Parathyroid adenoma (tissue), 2 donors: ENCODE results near the gene TMEM200A.

Source experiments
- H2AFZ ChIP-seq: fragments of 300-600 bp; sonication (generic); one replicate; pipeline ENCODE4 v1.7.0; 2017; ENCODE audit warnings: antibody characterized with exemption, mild to moderate bottlenecking
- H3K27ac ChIP-seq: fragments of 300-600 bp; sonication (generic); one replicate; pipeline ENCODE4 v1.7.0; 2017
- H3K27me3 ChIP-seq: fragments of 300-600 bp; sonication (generic); one replicate; pipeline ENCODE4 v1.7.0; 2017; ENCODE audit warnings: low read length; ENCODE audit not compliant: control insufficient read depth, insufficient read depth
- H3K36me3 ChIP-seq: fragments of 300-600 bp; sonication (generic); one replicate; pipeline ENCODE4 v1.7.0; 2017; ENCODE audit warnings: low read length; ENCODE audit not compliant: control insufficient read depth, insufficient read depth
- H3K4me1 ChIP-seq: fragments of 300-600 bp; sonication (generic); one replicate; pipeline ENCODE4 v1.7.0; 2017; ENCODE audit warnings: control low read depth
- H3K4me2 ChIP-seq: fragments of 300-600 bp; sonication (generic); one replicate; pipeline ENCODE4 v1.7.0; 2017; ENCODE audit warnings: low read length
- H3K4me3 ChIP-seq: fragments of 300-600 bp; sonication (generic); one replicate; pipeline ENCODE4 v1.7.0; 2017; ENCODE audit warnings: low read depth, low read length
- H3K79me2 ChIP-seq: fragments of 300-600 bp; sonication (generic); one replicate; pipeline ENCODE4 v1.7.0; 2017; ENCODE audit warnings: control low read depth
- H3K9ac ChIP-seq: fragments of 300-600 bp; sonication (generic); one replicate; pipeline ENCODE4 v1.7.0; 2017; ENCODE audit warnings: mild to moderate bottlenecking
- H3K9me3 ChIP-seq: fragments of 300-600 bp; sonication (generic); one replicate; pipeline ENCODE4 v1.7.0; 2017; ENCODE audit warnings: low read length; ENCODE audit not compliant: control insufficient read depth
- CTCF ChIP-seq: fragments of 300-600 bp; sonication (generic); IDR thresholded peaks from one replicate; pipeline ENCODE4 v1.7.0; 2017; ENCODE audit warnings: antibody characterized with exemption, mild to moderate bottlenecking
- donor health status: primary hyperparathyroidism.

Gene TMEM200A

GRCh38 chr6:130382872-130383490 lies 17.2 kb downstream of the TMEM200A start:
- no peak overlapping the region for H3K9ac ChIP-seq
- TF ChIP-seq CTCF = no peak
- H3K27ac ChIP-seq = no peak overlapping the region
- H3K27me3 ChIP-seq = no peaks in the 10 kb centered on the region
- H3K4me3 ChIP-seq = no peak overlapping the region
- no peaks in the 10 kb centered on the region for H3K36me3 ChIP-seq
- no peak overlapping the region for H2AFZ ChIP-seq
- no peaks in the 10 kb centered on the region for H3K79me2 ChIP-seq
- no peak overlapping the region for H3K4me2 ChIP-seq
- H3K4me1 ChIP-seq = no peaks in the 10 kb centered on the region
- H3K9me3 ChIP-seq = no peaks in the 10 kb centered on the region

- no peaks in the 10 kb centered on the region for H3K27me3 ChIP-seq
- no peak overlapping the region for H3K4me3 ChIP-seq
- H3K4me1 ChIP-seq = no peaks in the 10 kb centered on the region
- H3K4me2 ChIP-seq = no peak overlapping the region
- H3K9me3 ChIP-seq = no peaks in the 10 kb centered on the region
- no peaks in the 10 kb centered on the region for H3K36me3 ChIP-seq
- no peak overlapping the region for H2AFZ ChIP-seq
- no peaks in the 10 kb centered on the region for H3K79me2 ChIP-seq
- H3K27ac ChIP-seq = no peak overlapping the region
- TF ChIP-seq CTCF = no peak
- no peak overlapping the region for H3K9ac ChIP-seq
Measured at GRCh38 chr6:130385064-130385695, 19.4 kb downstream of the TMEM200A start.

- no peak for TF ChIP-seq CTCF
- Histone ChIP-seq H2AFZ (no peak overlapping the region), H3K36me3 (no peaks in the 10 kb centered on the region), H3K27ac (no peak overlapping the region), H3K79me2 (no peaks in the 10 kb centered on the region), H3K4me2 (no peak overlapping the region), H3K4me1 (no peaks in the 10 kb centered on the region), H3K9me3 (no peaks in the 10 kb centered on the region), H3K27me3 (no peaks in the 10 kb centered on the region), H3K4me3 (no peak overlapping the region), H3K9ac (no peak overlapping the region)
Measured at GRCh38 chr6:130389142-130389541, 23.3 kb downstream of the TMEM200A start.

GRCh38 chr6:130390890-130391289 lies 25.1 kb downstream of the TMEM200A start:
- Histone ChIP-seq H3K9ac (no peak overlapping the region), H3K4me2 (no peak overlapping the region), H3K36me3 (no peaks in the 10 kb centered on the region), H2AFZ (no peak overlapping the region), H3K27ac (no peak overlapping the region), H3K4me1 (no peaks in the 10 kb centered on the region), H3K4me3 (no peak overlapping the region), H3K79me2 (no peaks in the 10 kb centered on the region), H3K27me3 (no peaks in the 10 kb centered on the region), H3K9me3 (no peaks in the 10 kb centered on the region)
- TF ChIP-seq CTCF = no peak

- H3K4me2 ChIP-seq = no peak overlapping the region
- no peaks in the 10 kb centered on the region for H3K4me1 ChIP-seq
- no peaks in the 10 kb centered on the region for H3K27me3 ChIP-seq
- no peaks in the 10 kb centered on the region for H3K9me3 ChIP-seq
- no peak overlapping the region for H3K27ac ChIP-seq
- no peak overlapping the region for H2AFZ ChIP-seq
- no peaks in the 10 kb centered on the region for H3K36me3 ChIP-seq
- TF ChIP-seq CTCF = no peak
- H3K4me3 ChIP-seq = no peak overlapping the region
- H3K9ac ChIP-seq = no peak overlapping the region
- no peaks in the 10 kb centered on the region for H3K79me2 ChIP-seq
Measured at GRCh38 chr6:130393306-130393705, 27.5 kb downstream of the TMEM200A start.
